Activated naive CD8-positive, alpha-beta T cell treated with anti-CD3 and anti-CD28 coated beads for 36 hours (primary cell): Measurements from ENCODE around the gene FGF12. TPM values are rescaled to one million over a fixed set of nuclear protein-coding genes. Genes with fewer than 3 reads are reported as not detected.

Source experiments
- total RNA-seq, 2 experiments: library from RNA; stranded (reverse); gene quantifications; one replicate each; pipeline ENCODE4 v1.2.3, GENCODE V29; 2021

The FGF12 gene
- total RNA-seq, 2 experiments from 2014 or later = not detected

Other genes starting within 250 kb of the FGF12 start
- 1 to 10 TPM; 6.4 to 6.6 TPM for gene MB21D2, start 190.3 kb upstream of the FGF12 start, total RNA-seq